NK-92 treated with Interleukin-12 subunit alpha and Interleukin-12 subunit beta, amount 100 ng/mL, for 24 hours (cell line): ENCODE results near the gene CIAPIN1.
"Not testable (repeated sequence)": the region's sequence is repeated elsewhere in the genome, so short reads cannot be mapped to it uniquely, and the experiment has no call there.

ENCODE experiments used
- DNase-seq: peaks from one replicate; lab custom pipeline; 2025; lab: John Stamatoyannopoulos, UW

CIAPIN1 gene

GRCh38 chr16:57406881-57407280 lies 40.3 kb downstream of the CIAPIN1 start:
- no peak for DNase-seq

- DNase-seq = no peak
Observed at GRCh38 chr16:57405097-57405496, 42.1 kb downstream of the CIAPIN1 start.

GRCh38 chr16:57403965-57404817 lies 43.0 kb downstream of the CIAPIN1 start, which contains the start of gene CCL17:
Gene CCL17, plus strand, starts transcription at chr16:57404767. Its CDS starts 9,166 bp downstream, at chr16:57413933.
- no peak for DNase-seq

- no peak for DNase-seq
Observed at GRCh38 chr16:57401943-57402640, 45.1 kb downstream of the CIAPIN1 start.

- not testable (repeated sequence) for DNase-seq
Observed at GRCh38 chr16:57397493-57397892, 49.7 kb downstream of the CIAPIN1 start.

- no peak for DNase-seq
Observed at GRCh38 chr16:57396786-57397185, 50.4 kb downstream of the CIAPIN1 start.

- DNase-seq = no peak
Observed at GRCh38 chr16:57395026-57395425, 52.2 kb downstream of the CIAPIN1 start.

- DNase-seq = no peak
Observed at GRCh38 chr16:57394444-57394843, 52.7 kb downstream of the CIAPIN1 start.

GRCh38 chr16:57392694-57393093 lies 54.5 kb downstream of the CIAPIN1 start:
- DNase-seq = no peak

- DNase-seq = no peak
Observed at GRCh38 chr16:57391708-57392107, 55.5 kb downstream of the CIAPIN1 start.

- DNase-seq = no peak
Observed at GRCh38 chr16:57391300-57391699, 55.9 kb downstream of the CIAPIN1 start.

- no peak for DNase-seq
Observed at GRCh38 chr16:57390636-57391295, 56.4 kb downstream of the CIAPIN1 start.

GRCh38 chr16:57389087-57389468 lies 58.1 kb downstream of the CIAPIN1 start:
- DNase-seq = no peak

- no peak for DNase-seq
Observed at GRCh38 chr16:57388359-57389086, 58.7 kb downstream of the CIAPIN1 start.

GRCh38 chr16:57387598-57388354 lies 59.4 kb downstream of the CIAPIN1 start:
- no peak for DNase-seq

- DNase-seq = no peak
Observed at GRCh38 chr16:57386381-57386951, 60.7 kb downstream of the CIAPIN1 start.

- DNase-seq = no peak
Observed at GRCh38 chr16:57385083-57385482, 62.1 kb downstream of the CIAPIN1 start.

GRCh38 chr16:57384248-57385070 lies 62.7 kb downstream of the CIAPIN1 start:
- DNase-seq = no peak

GRCh38 chr16:57383276-57384247 lies 63.6 kb downstream of the CIAPIN1 start:
- DNase-seq = no peak
